NT2/D1 (cell line): ENCODE data around the gene SLX4IP.

Source experiments
- YY1 ChIP-seq: IDR thresholded peaks from 2 replicates; pipeline ENCODE4 v1.6.1; 2011; ENCODE audit not compliant: insufficient read length, insufficient read depth
- ZNF274 ChIP-seq: IDR thresholded peaks from 2 replicates; pipeline ENCODE4 v1.6.1; 2011; ENCODE audit warnings: mild to moderate bottlenecking, low read depth, low read length

DNA sequence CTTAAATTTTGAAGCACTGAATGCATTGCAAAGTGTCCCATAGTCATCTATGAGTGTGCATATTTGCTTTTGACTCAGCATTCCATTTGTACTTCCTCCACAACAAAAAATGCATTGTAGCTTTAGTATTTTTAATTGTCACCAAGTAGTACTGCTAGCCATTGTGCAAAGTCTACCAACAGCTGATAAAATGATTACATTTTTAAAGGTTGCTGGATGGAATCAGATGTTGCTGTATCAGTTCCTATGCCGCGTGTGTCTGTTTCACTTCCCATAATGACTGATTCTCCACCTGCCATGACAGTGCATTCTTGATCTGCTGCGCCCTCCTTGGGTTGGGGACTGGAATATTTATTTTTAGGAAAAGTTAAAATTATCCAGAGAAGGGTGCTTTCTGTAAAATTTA is 41.2 kb downstream of the SLX4IP start:
- TF ChIP-seq ZNF274 (no peak), YY1 (no peak)
